ENCODE measurements around the gene ESPN.

Gene ESPN

GRCh38 chr1:6409053-6409452 lies 15.5 kb upstream of the ESPN start:
- DNase-seq = no peak

- DNase-seq = no peak
Observed at GRCh38 chr1:6409733-6410132, 14.8 kb upstream of the ESPN start.

GRCh38 chr1:6410248-6410893 lies 14.2 kb upstream of the ESPN start:
- no peak for DNase-seq

- no peak for DNase-seq
Observed at GRCh38 chr1:6412896-6413295, 11.7 kb upstream of the ESPN start.

GRCh38 chr1:6414443-6414844 lies 10.1 kb upstream of the ESPN start:
- DNase-seq = no peak

- no peak for DNase-seq
Observed at GRCh38 chr1:6414881-6415626, 9.5 kb upstream of the ESPN start.

- DNase-seq = no peak
Observed at GRCh38 chr1:6416295-6416656, 8.3 kb upstream of the ESPN start.

GRCh38 chr1:6416906-6417305 lies 7.7 kb upstream of the ESPN start:
- DNase-seq = no peak

- no peak for DNase-seq
Observed at GRCh38 chr1:6417961-6418667, 6.5 kb upstream of the ESPN start.

- no peak for DNase-seq
Observed at GRCh38 chr1:6418668-6419396, 5.7 kb upstream of the ESPN start.

GRCh38 chr1:6419397-6419803 lies 5.2 kb upstream of the ESPN start:
- no peak for DNase-seq

- no peak for DNase-seq
Observed at GRCh38 chr1:6419804-6420453, 4.6 kb upstream of the ESPN start, which contains the start of gene HES2. HES2 (minus strand) TSS chr1:6419919; CDS start chr1:6419820, 99 bp downstream.

- DNase-seq = no peak
Observed at GRCh38 chr1:6420454-6421042, 4.0 kb upstream of the ESPN start.

- DNase-seq = no peak
Observed at GRCh38 chr1:6421266-6421665, 3.3 kb upstream of the ESPN start.

GRCh38 chr1:6423321-6423999 lies 1.1 kb upstream of the ESPN start:
- peak; percentile 26 to 51 (median 44) for DNase-seq

- no peak for DNase-seq
Observed at GRCh38 chr1:6424000-6424565, 493 bp upstream of the ESPN start.

- no peak for DNase-seq
Observed at GRCh38 chr1:6425658-6426057, 1.1 kb downstream of the ESPN start.

- no peak for DNase-seq
Observed at GRCh38 chr1:6426277-6426971, 1.8 kb downstream of the ESPN start.

- no peak for DNase-seq
Observed at GRCh38 chr1:6426972-6427350, 2.4 kb downstream of the ESPN start.

GRCh38 chr1:6427441-6428390 lies 3.1 kb downstream of the ESPN start:
- DNase-seq = no peak
